GM18502 (cell line): Measurements from ENCODE around the gene DIDO1.
"Not testable (repeated sequence)": the region's sequence is repeated elsewhere in the genome, so short reads cannot be mapped to it uniquely, and the experiment has no call there.

Source experiments
- ATAC-seq: cut with Tn5 transposase; IDR thresholded peaks from one replicate; pipeline ENCODE4 v1.9.1; 2021; ENCODE audit warnings: mild to moderate bottlenecking; ENCODE audit not compliant: unreplicated experiment, poor library complexity

Gene DIDO1

GRCh38 chr20:62962891-62963613, 36.7 kb upstream of the DIDO1 start:
- ATAC-seq = no peak

DNA sequence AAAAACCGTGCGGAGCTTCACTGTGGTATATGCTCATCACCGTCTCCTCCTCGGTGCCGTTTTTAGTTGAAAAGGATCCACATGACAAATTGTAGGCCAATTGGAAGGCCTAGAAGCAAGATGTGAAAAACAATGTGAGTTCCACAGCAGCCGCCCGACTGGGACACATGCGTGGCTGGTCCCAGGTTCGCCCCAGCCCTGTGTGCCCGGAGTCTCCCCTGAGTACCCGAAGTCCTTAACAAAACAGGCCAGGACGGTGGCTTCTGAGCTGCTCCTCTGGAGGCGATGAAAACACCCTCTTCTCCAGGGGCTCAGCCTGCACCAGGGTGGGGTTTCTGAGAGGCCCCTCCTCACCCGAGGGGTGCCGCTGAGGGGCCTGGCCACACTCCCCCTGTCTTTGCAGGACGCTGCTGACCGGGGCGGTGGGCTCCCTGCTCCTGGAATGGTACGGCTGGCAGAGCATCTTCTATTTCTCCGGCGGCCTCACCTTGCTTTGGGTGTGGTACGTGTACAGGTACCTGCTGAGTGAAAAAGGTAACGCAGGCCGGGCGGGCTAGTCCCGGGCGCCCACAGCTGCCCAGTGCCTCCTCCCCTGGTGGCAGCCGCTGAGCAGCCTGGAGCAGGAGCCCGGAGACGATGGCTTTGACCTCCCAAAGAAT, 36.0 kb upstream of the DIDO1 start:
- no peak for ATAC-seq

DNA sequence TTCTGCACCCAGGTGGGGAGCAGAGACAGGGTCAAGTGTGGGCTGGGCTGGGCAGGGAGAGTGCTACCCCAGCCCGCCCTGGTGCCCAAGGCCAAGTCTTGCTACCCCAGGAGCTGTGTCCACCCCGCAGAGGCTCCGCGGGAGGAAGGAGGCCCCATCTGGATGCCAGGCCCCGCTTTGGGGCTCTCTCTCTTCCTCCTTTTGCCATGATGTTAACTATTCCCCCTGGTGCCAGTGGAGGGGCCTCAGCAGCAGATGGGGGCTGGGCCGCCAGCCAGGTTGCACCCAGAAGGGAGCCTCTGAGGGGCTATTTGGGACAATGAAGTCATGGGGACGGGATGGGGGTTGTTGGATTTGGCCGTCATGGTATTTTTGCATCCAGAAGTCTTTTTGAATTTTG, 35.5 kb upstream of the DIDO1 start:
- no peak for ATAC-seq

- no peak for ATAC-seq
Measured at GRCh38 chr20:62961310-62961783, 35.0 kb upstream of the DIDO1 start.

- not testable (repeated sequence) for ATAC-seq
Measured at GRCh38 chr20:62960446-62961309, 34.4 kb upstream of the DIDO1 start.

GRCh38 chr20:62959998-62960436, 33.7 kb upstream of the DIDO1 start:
- no peak for ATAC-seq

DNA sequence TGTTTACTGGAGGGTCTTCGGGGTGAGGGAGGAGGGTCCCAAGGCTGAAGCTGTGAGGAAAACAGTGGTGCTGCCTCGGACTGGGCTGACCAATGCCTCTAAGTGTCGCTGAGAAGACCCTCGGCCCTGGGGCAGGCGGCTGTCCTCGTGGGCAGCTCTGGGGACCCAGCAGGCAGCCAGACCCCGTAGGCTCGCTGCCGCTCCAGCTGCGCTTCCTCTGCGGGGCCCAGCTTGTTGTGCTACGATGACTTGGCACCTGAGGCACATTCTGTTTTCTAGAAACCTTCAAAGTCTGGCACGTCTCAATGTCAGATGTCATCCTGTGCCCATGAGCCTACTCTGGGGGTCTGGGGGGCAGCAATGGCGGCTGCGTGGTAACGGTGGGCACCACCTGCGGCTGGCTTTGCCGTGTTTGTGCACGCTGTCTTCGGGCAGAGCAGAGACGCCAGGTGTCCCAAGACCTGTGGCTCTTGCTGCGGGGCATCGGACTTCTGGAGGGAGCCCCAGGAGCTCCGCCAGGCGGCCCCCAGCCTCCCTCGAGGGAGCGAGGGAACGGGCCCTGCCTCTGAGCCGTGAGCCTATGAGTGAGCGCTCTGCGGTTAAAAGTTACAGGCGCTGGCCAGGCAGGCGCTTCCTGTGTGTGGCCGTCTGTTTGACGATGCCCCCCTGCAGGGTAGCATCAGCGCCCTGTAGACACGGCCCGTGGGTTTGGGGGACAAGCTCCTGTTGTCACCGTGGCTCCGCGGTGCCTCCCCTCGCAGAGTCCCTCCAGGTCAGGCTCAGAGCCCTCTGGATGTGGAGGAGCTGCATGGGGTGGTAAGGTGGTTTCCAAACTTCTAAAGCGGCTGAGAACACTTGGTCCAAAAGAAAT, 33.0 kb upstream of the DIDO1 start:
- ATAC-seq = no peak

GRCh38 chr20:62958388-62959100, 32.2 kb upstream of the DIDO1 start:
- no peak for ATAC-seq

- no peak for ATAC-seq
Measured at GRCh38 chr20:62957136-62958117, 31.1 kb upstream of the DIDO1 start.

GRCh38 chr20:62956387-62957135, 30.3 kb upstream of the DIDO1 start:
- no peak for ATAC-seq

DNA sequence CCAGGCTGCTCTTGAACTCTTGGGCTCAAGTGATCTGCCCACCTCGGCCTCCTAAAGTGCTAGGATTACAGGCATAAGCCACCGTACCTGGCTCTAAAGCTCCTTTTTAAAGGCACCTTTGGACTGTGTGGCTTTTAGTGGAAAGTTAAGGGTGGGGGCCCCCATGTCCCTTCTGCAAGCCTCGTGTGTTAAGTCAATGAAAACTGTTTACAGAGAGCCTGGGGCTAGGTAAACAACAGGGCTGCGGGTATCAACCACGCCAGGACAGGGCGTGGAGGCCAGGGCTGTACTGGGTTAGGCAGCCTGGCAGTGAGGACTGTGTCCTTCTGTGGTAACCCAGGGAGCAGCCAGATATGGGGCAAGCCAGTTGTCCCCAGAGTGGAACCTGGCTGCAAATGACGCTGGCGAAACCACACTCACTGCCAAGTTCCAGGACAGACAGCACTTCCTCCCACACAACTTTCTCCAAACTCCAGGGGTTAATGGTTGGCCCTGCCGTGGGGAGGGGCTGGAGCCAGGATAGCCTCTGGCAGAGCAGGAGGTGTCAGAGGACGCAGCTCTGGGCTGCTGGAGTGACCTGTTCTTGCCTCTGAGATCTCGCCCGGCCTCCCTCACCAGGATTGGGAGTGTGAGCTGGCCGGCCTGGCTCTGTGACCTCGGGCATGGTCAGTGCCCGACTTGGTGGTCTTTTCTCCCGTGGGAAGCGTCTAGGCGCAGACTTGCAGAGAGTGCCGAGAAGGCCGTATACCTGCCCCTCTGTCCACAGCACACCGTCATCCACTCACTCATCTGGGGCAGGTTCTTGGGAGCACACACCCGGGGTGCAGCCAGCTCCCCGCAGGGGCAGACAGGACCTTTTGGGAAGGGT, 29.4 kb upstream of the DIDO1 start:
- no peak for ATAC-seq

- peak; percentile 78 for ATAC-seq
Measured at GRCh38 chr20:62953839-62954703, 27.8 kb upstream of the DIDO1 start.

DNA sequence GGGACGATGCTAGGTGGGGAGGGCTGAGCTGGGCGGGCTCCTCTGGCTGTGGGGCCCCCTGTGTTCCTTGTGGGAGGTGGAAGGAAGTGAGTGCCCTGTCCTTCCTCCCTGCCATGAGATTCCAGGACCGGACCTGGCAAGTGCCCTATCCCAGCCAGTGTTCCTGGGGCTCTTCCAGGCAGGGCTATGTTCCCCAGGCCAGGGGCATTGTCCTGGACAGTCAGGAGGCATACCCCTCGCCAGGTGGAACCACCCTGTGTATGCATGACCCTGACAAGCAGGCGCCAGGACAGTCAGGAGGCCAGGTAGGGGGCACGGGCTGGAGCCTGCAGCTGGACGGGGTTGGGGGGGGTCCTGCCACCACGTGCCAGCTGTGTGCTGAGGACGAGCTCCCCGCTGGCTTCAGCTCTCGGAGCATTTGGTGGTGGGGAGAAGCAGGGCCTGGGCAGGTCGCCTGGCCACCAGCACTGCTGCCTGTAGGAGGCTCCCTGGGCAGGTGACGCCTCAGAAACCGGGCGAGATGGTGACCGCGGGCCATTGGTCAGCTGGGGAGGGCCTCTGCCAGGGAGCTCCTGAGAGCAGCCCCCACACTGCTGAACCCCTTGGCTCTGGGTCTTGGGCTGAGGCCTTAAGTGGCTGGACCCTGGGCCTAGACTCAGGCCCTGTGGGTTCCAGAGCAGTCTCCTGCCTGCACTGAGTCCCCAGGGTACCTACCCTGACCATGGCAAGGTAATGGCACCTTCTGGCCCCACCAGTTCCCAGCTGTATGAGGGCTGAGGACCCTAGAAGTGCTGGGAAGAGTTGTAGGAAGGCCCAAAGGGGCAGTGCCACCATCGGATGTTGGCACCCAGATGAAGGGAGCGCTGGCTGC, 26.9 kb upstream of the DIDO1 start:
- no peak for ATAC-seq

DNA sequence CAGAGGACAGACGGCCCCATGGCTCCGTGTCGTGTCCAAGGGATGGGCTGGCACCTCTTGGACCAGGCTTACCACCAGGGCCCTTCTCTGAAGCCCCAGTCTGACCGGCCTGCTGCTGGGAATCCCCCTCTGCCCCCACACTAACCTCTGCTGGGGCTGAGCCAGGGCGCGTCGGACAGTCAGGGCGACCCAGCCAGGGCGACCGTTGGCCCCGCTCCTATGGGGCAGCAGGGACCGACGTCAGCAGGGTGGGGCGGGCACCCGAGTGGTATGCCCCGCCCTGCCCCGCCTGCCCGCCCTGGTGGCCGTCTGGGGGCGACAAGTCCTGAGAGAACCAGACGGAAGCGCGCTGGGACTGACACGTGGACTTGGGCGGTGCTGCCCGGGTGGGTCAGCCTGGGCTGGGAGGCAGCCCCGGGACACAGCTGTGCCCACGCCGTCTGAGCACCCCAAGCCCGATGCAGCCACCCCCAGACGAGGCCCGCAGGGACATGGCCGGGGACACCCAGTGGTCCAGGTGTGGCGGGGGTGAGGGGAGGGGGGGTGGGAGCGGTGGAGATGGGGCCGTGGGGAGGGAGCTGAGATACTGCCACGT, 26.2 kb upstream of the DIDO1 start, which contains the start of gene SLC17A9:
TSS of gene SLC17A9 (plus strand) at position 337 of the 595 bp plus-strand sequence. CDS start at position 459, 122 bp downstream.
- peak; percentile 61 for ATAC-seq
